ENCODE measurements around the gene RAB11B.
"Not testable (repeated sequence)": the region's sequence is repeated elsewhere in the genome, so short reads cannot be mapped to it uniquely, and the experiment has no call there.

DNA sequence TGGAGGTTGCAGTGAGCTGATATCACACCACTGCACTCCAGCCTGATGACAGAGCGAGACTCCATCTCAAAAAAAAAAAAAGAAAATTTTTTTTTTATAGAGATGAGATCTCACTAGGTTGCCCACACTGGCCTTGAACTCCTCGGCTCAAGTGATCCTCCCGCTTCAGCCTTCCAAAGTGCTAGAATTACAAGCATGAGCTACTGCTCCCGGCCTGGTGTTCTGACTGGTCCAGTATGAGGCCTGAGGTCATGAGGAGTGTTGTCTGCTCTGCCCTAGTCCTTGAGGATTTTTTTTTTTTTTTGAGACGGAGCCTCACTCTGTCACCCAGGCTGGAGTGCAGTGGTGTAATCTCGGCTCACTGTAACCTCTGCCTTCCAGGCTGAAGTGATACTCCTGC, 35.2 kb downstream of the RAB11B start:
- not testable (repeated sequence) for TF ChIP-seq ZFX (CRISPR knock-in tag; IDR thresholded peaks at IDR 0.05; ENCODE audit: low read depth); ZFP36L2 (CRISPR knock-in tag; IDR thresholded peaks at IDR 0.05); ZNF24 (IDR thresholded peaks at IDR 0.05); TAF1 (CRISPR knock-in tag; IDR thresholded peaks at IDR 0.05); ZBTB38 (CRISPR knock-in tag; IDR thresholded peaks at IDR 0.05); POLR2A (IDR thresholded peaks at IDR 0.05; ENCODE audit: insufficient read depth in 1 of 2, low read depth in 2 of 2, low read length in 2 of 2)
- TF ChIP-seq, protein P1, sequence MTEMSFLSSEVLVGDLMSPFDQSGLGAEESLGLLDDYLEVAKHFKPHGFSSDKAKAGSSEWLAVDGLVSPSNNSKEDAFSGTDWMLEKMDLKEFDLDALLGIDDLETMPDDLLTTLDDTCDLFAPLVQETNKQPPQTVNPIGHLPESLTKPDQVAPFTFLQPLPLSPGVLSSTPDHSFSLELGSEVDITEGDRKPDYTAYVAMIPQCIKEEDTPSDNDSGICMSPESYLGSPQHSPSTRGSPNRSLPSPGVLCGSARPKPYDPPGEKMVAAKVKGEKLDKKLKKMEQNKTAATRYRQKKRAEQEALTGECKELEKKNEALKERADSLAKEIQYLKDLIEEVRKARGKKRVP (CRISPR knock-in tag; IDR thresholded peaks at IDR 0.05), result not testable (repeated sequence)
- TF ChIP-seq, protein P2, sequence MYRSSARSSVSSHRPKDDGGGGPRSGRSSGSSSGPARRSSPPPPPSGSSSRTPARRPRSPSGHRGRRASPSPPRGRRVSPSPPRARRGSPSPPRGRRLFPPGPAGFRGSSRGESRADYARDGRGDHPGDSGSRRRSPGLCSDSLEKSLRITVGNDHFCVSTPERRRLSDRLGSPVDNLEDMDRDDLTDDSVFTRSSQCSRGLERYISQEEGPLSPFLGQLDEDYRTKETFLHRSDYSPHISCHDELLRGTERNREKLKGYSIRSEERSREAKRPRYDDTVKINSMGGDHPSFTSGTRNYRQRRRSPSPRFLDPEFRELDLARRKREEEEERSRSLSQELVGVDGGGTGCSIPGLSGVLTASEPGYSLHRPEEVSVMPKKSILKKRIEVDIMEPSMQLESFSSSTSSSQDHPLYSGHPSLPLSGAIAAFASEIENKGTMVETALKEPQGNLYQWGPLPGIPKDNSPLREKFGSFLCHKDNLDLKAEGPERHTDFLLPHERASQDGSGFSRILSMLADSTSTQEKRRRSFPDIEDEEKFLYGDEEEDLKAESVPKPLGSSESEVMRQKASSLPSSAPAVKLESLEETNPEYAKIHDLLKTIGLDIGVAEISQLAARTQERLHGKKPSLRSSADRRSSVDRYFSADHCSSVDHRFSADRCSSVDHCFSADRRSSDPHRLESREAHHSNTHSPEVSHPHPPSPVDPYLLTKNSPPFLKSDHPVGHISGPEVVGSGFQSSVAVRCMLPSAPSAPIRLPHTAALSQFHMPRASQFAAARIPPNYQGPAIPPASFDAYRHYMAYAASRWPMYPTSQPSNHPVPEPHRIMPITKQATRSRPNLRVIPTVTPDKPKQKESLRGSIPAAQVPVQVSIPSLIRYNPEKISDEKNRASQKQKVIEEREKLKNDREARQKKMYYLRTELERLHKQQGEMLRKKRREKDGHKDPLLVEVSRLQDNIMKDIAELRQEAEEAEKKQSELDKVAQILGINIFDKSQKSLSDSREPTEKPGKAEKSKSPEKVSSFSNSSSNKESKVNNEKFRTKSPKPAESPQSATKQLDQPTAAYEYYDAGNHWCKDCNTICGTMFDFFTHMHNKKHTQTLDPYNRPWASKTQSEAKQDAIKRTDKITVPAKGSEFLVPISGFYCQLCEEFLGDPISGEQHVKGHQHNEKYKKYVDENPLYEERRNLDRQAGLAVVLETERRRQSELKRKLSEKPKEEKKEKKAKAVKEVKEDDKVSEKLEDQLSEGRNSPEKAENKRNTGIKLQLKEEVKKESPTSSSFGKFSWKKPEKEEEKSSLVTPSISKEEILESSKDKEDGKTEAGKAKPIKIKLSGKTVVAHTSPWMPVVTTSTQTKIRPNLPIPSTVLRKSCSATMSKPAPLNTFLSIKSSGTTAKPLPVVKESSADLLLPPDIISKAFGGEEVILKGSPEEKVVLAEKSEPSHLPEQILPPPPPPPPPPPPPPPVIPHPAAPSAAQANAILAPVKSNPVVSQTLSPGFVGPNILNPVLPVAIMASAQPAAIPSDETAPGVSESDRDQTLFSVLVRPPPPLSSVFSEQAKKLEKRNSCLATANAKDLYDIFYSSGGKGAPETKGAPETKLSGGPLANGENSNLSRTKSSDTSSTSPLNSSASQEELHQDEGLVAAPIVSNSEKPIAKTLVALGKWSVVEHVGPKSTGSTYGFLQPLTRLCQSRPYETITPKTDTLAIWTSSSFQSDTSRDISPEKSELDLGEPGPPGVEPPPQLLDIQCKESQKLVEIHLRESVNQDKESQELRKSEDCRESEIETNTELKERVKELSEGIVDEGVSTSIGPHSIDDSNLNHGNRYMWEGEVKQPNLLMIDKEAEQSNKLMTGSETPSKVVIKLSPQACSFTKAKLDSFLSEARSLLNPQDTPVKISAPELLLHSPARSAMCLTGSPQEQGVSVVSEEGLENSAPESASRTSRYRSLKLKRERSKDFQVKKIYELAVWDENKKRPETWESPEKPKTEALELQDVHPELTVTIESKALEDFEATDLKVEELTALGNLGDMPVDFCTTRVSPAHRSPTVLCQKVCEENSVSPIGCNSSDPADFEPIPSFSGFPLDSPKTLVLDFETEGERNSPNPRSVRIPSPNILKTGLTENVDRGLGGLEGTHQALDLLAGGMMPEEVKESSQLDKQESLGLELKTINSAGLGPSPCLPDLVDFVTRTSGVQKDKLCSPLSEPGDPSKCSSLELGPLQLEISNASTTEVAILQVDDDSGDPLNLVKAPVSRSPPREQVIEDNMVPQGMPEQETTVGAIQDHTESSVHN (CRISPR knock-in tag; IDR thresholded peaks at IDR 0.05), result not testable (repeated sequence)
- TF ChIP-seq, protein P3, sequence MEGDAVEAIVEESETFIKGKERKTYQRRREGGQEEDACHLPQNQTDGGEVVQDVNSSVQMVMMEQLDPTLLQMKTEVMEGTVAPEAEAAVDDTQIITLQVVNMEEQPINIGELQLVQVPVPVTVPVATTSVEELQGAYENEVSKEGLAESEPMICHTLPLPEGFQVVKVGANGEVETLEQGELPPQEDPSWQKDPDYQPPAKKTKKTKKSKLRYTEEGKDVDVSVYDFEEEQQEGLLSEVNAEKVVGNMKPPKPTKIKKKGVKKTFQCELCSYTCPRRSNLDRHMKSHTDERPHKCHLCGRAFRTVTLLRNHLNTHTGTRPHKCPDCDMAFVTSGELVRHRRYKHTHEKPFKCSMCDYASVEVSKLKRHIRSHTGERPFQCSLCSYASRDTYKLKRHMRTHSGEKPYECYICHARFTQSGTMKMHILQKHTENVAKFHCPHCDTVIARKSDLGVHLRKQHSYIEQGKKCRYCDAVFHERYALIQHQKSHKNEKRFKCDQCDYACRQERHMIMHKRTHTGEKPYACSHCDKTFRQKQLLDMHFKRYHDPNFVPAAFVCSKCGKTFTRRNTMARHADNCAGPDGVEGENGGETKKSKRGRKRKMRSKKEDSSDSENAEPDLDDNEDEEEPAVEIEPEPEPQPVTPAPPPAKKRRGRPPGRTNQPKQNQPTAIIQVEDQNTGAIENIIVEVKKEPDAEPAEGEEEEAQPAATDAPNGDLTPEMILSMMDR (CRISPR knock-in tag; IDR thresholded peaks at IDR 0.05), result not testable (repeated sequence)
